IMR-90 (cell line): ENCODE measurements around the gene GUCY1A2. TPM values are rescaled to one million over a fixed set of nuclear protein-coding genes. Genes with fewer than 3 reads are reported as not detected.

Experiments used
- ATAC-seq: fragments of 200-7000 bp; cut with Tn5 transposase; 2 replicates; pipeline ENCODE4 v1.9.1; 2020; ENCODE audit warnings: low read depth, mild to moderate bottlenecking, moderate library complexity
- BruUV-seq: library from RNA; stranded (reverse); fragments of 400-500 nt; replicated peaks from 2 replicates; lab custom pipeline; 2021; lab: Mats Ljungman, UMichigan
- CTCF ChIA-PET: fragments of 300-600 bp; formaldehyde crosslinking; extraction: SDS; loops from one replicate; lab custom pipeline; 2021; ENCODE audit warnings: antibody characterized with exemption; lab: Yijun Ruan, JAX
- POLR2A ChIA-PET: fragments of 300-600 bp; sonication (Branson Sonifier 250); formaldehyde crosslinking; loops from one replicate; lab custom pipeline; 2022; ENCODE audit warnings: antibody characterized with exemption; ENCODE audit not compliant: unreplicated experiment; lab: Charles Lee
- DNase-seq: peaks from one replicate; pipeline ENCODE4 v3.0.0; 2013
- H2AFZ ChIP-seq: replicated peaks from 2 replicates; pipeline ENCODE3; 2013; ENCODE audit warnings: low read length, mild to moderate bottlenecking; ENCODE audit not compliant: poor library complexity
- H2AK5ac ChIP-seq: 2 replicates; pipeline ENCODE4 v1.6.1; 2013; ENCODE audit warnings: low read depth, low read length, inconsistent platforms
- H2AK9ac ChIP-seq: replicated peaks from 2 replicates; pipeline ENCODE3; 2013; ENCODE audit warnings: mild to moderate bottlenecking, low read depth, low read length, moderate library complexity; ENCODE audit not compliant: poor library complexity
- H2BK120ac ChIP-seq: 2 replicates; pipeline ENCODE4 v1.6.1; 2013; ENCODE audit warnings: low read depth, low read length, inconsistent platforms
- H2BK15ac ChIP-seq: 3 replicates; pipeline ENCODE4 v1.6.1; 2013; ENCODE audit warnings: low read depth, low read length, inconsistent platforms
- H2BK20ac ChIP-seq: 2 replicates; pipeline ENCODE4 v1.6.1; 2013; ENCODE audit warnings: low read depth, mild to moderate bottlenecking, inconsistent platforms, low read length, moderate library complexity
- H2BK5ac ChIP-seq: 2 replicates; pipeline ENCODE4 v1.6.1; 2013; ENCODE audit warnings: mild to moderate bottlenecking, low read depth, low read length, inconsistent platforms; ENCODE audit not compliant: poor library complexity, severe bottlenecking
- H3K14ac ChIP-seq: replicated peaks from 2 replicates; pipeline ENCODE4 v1.6.1; 2013; ENCODE audit warnings: low read depth, low read length, inconsistent platforms
- H3K18ac ChIP-seq: 2 replicates; pipeline ENCODE4 v1.6.1; 2013; ENCODE audit warnings: low read depth, low read length, control low read depth
- H3K23ac ChIP-seq: 2 replicates; pipeline ENCODE4 v1.6.1; 2013; ENCODE audit warnings: low read depth, low read length, inconsistent platforms
- H3K27ac ChIP-seq: 2 replicates; pipeline ENCODE4 v1.5.1; 2013; ENCODE audit warnings: mild to moderate bottlenecking, control low read depth, low read length; ENCODE audit not compliant: insufficient read depth
- H3K27me3 ChIP-seq: 2 replicates; pipeline ENCODE4 v1.6.1; 2013; ENCODE audit warnings: low read length; ENCODE audit not compliant: control insufficient read depth, insufficient read depth
- H3K36me3 ChIP-seq: 2 replicates; pipeline ENCODE4 v1.6.1; 2013; ENCODE audit warnings: low read length, mixed read lengths; ENCODE audit not compliant: control insufficient read depth, insufficient read depth
- H3K4ac ChIP-seq: 2 replicates; pipeline ENCODE4 v1.6.1; 2013; ENCODE audit warnings: low read depth, low read length, inconsistent platforms
- H3K4me1 ChIP-seq: 2 replicates; pipeline ENCODE4 v1.6.1; 2013; ENCODE audit warnings: low read length, mixed read lengths; ENCODE audit not compliant: control insufficient read depth, insufficient read depth
- H3K4me2 ChIP-seq: 2 replicates; pipeline ENCODE4 v1.6.1; 2013; ENCODE audit warnings: low read depth, mild to moderate bottlenecking, control low read depth, low read length, moderate library complexity
- H3K4me3 ChIP-seq: 2 replicates; pipeline ENCODE4 v1.5.1; 2013; ENCODE audit warnings: low read depth, mild to moderate bottlenecking, control low read depth, low read length, moderate library complexity; ENCODE audit not compliant: insufficient read depth
- H3K56ac ChIP-seq: 2 replicates; pipeline ENCODE4 v1.6.1; 2013; ENCODE audit warnings: low read length, inconsistent platforms; ENCODE audit not compliant: insufficient read depth; ENCODE audit errors: extremely low read depth
- H3K79me1 ChIP-seq, 2 experiments: 2 replicates each; pipeline ENCODE4 v1.6.1; 2013; ENCODE audit warnings: low read length in 2 of 2, inconsistent platforms in 1 of 2, low read depth in 1 of 2
- H3K9ac ChIP-seq: 2 replicates; pipeline ENCODE4 v1.6.1; 2013; ENCODE audit warnings: low read depth, low read length, control low read depth
- H3K9me1 ChIP-seq: 2 replicates; pipeline ENCODE4 v1.6.1; 2013; ENCODE audit warnings: low read length, inconsistent platforms; ENCODE audit not compliant: insufficient read depth
- H3K9me3 ChIP-seq: 2 replicates; pipeline ENCODE4 v1.6.1; 2013; ENCODE audit warnings: low read length; ENCODE audit not compliant: control insufficient read depth, insufficient read depth
- H4K20me1 ChIP-seq: 2 replicates; pipeline ENCODE4 v1.6.1; 2013; ENCODE audit warnings: low read length, inconsistent platforms; ENCODE audit not compliant: insufficient read depth
- H4K5ac ChIP-seq: 2 replicates; pipeline ENCODE4 v1.6.1; 2013; ENCODE audit warnings: mild to moderate bottlenecking, low read depth, low read length, control low read depth
- H4K8ac ChIP-seq, 2 experiments: 2 replicates each; pipeline ENCODE4 v1.6.1; 2013; ENCODE audit warnings: low read depth in 2 of 2, low read length in 2 of 2, control low read depth in 1 of 2, inconsistent platforms in 1 of 2
- H4K91ac ChIP-seq: 2 replicates; pipeline ENCODE4 v1.6.1; 2013; ENCODE audit warnings: low read depth, low read length, inconsistent platforms; ENCODE audit not compliant: insufficient read depth
- BHLHE40 ChIP-seq: fragments of 150-350 bp; IDR thresholded peaks from 2 replicates; pipeline ENCODE4 v1.6.1; 2016; ENCODE audit warnings: mild to moderate bottlenecking, low read depth, low read length
- CEBPB ChIP-seq: IDR thresholded peaks from 2 replicates; pipeline ENCODE4 v1.6.1; 2012; ENCODE audit warnings: low read depth, low read length, improper control_type of control experiment
- CHD1 ChIP-seq: IDR thresholded peaks from 2 replicates; pipeline ENCODE4 v1.6.1; 2012; ENCODE audit warnings: low read depth, low read length, improper control_type of control experiment
- FOS ChIP-seq: fragments of 150-350 bp; IDR thresholded peaks from 2 replicates; pipeline ENCODE4 v1.6.1; 2016; ENCODE audit warnings: low read depth, low read length
- MAFK ChIP-seq: IDR thresholded peaks from 2 replicates; pipeline ENCODE4 v1.6.1; 2012; ENCODE audit warnings: low read depth, low read length, improper control_type of control experiment
- MAZ ChIP-seq: IDR thresholded peaks from 2 replicates; pipeline ENCODE4 v1.6.1; 2012; ENCODE audit warnings: low read depth, mild to moderate bottlenecking, low read length, improper control_type of control experiment, moderate library complexity, borderline replicate concordance
- MXI1 ChIP-seq: IDR thresholded peaks from 2 replicates; pipeline ENCODE4 v1.6.1; 2012; ENCODE audit warnings: low read depth, mild to moderate bottlenecking, low read length, moderate library complexity, borderline replicate concordance
- NFE2L2 ChIP-seq: fragments of 150-350 bp; IDR thresholded peaks from 2 replicates; pipeline ENCODE4 v1.6.1; 2016; ENCODE audit warnings: low read depth, mild to moderate bottlenecking, low read length
- POLR2A ChIP-seq: IDR thresholded peaks from 2 replicates; pipeline ENCODE4 v1.6.1; 2012; ENCODE audit warnings: mild to moderate bottlenecking, low read depth, low read length
- RAD21 ChIP-seq: IDR thresholded peaks from 2 replicates; pipeline ENCODE4 v1.6.1; 2012; ENCODE audit warnings: low read length, improper control_type of control experiment
- RCOR1 ChIP-seq: IDR thresholded peaks from 2 replicates; pipeline ENCODE4 v1.6.1; 2012; ENCODE audit warnings: mild to moderate bottlenecking, low read length, improper control_type of control experiment; ENCODE audit not compliant: insufficient replicate concordance
- RFX5 ChIP-seq: IDR thresholded peaks from 2 replicates; pipeline ENCODE4 v1.8.0; 2012; ENCODE audit warnings: low read depth, mild to moderate bottlenecking, low read length, moderate library complexity
- SMC3 ChIP-seq: fragments of 150-350 bp; IDR thresholded peaks from 2 replicates; pipeline ENCODE4 v1.6.1; 2016; ENCODE audit warnings: low read depth, mild to moderate bottlenecking, antibody characterized with exemption, low read length, moderate library complexity
- dilution Hi-C: fragments of 300-500 bp; cut with HindIII; formaldehyde crosslinking; loops from one replicate; pipeline ENCODE4 v1.14.3; 2018; ENCODE audit warnings: low sequenced_read_pairs; ENCODE audit not compliant: unreplicated experiment
- in situ Hi-C: fragments of 300-500 bp; cut with MboI; formaldehyde crosslinking; loops from 3 replicates; pipeline ENCODE4 v1.14.3; 2019; ENCODE audit warnings: low sequenced_read_pairs, inconsistent platforms, mixed read lengths
- intact Hi-C: fragments of 100-400 bp; cut with micrococcal nuclease; formaldehyde crosslinking; loops from 2 replicates; pipeline ENCODE4 v1.10.0; 2022
- polyA plus RNA-seq, 3 experiments: library from polyadenylated mRNA; depleted of rRNA; stranded (reverse); fragments of >200 nt; gene quantifications; 2 replicates each; pipeline ENCODE4 v1.2.3, GENCODE V29; 2012; ENCODE audit warnings: low replicate concordance in 1 of 3
- total RNA-seq: library from RNA; depleted of rRNA; stranded (reverse); fragments of >200 nt; gene quantifications from 2 replicates; pipeline ENCODE4 v1.2.3, GENCODE V29; 2012
- TF ChIP-seq, protein P1 (sequence below): fragments of 150-350 bp; IDR thresholded peaks from 2 replicates; pipeline ENCODE4 v1.6.1; 2017; ENCODE audit warnings: mild to moderate bottlenecking, antibody characterized with exemption, low read length, low read depth
- TF ChIP-seq, protein P2 (sequence below): conservative IDR thresholded peaks from 2 replicates; pipeline ENCODE4 v1.5.1; 2012; ENCODE audit warnings: mild to moderate bottlenecking, low read depth, low read length, improper control_type of control experiment
- TF ChIP-seq, protein P3 (sequence below): fragments of 150-350 bp; IDR thresholded peaks from 2 replicates; pipeline ENCODE4 v1.6.1; 2016; ENCODE audit warnings: low read depth, mild to moderate bottlenecking, low read length, moderate library complexity, borderline replicate concordance

The GUCY1A2 gene
- total and polyA plus RNA-seq, 2 of the 4 experiments (the other 2 are of a cell fraction), result under 0.01 to 0.03 TPM

DNA sequence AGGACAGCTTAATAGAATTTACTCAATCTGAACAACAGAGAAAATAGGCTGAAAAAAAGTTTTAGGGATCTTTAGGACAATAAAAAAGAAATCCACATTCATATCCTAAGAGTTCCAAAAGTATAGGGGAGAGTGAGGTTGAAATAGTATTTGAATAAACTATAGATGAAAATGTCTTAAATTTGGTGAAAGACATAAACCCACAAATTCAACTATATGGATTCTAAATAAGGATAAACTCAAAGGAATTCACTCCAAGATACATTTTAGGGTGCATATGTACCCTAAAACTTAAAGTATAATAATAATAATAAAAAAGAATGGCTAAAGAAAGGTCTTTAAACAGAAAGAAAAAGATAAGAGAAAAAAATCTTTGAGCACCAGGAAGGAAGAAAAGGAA, 203.1 kb downstream of the GUCY1A2 start:
- dilution Hi-C loops (no loop called here), in situ Hi-C loops (no loop called here), intact Hi-C loops (no loop called here)
- Histone ChIP-seq H4K91ac (no peak overlapping the region), H3K4me3 (no peak overlapping the region), H3K9me3 (no peaks in the 10 kb centered on the region), H4K5ac (no peak overlapping the region), H3K18ac (no peak overlapping the region), H2BK15ac (no peak overlapping the region), H2AK5ac (no peak overlapping the region), H3K79me1 (no peaks in the 10 kb centered on the region), H3K36me3 (no peaks in the 10 kb centered on the region), H3K4ac (no peak overlapping the region), H3K9ac (no peak overlapping the region), H2AFZ (no peak overlapping the region), H3K14ac (no peak overlapping the region), H2BK5ac (no peak overlapping the region), H3K56ac (no peak overlapping the region), H2BK20ac (no peak overlapping the region), H4K20me1 (no peaks in the 10 kb centered on the region), H3K4me2 (no peak overlapping the region), H3K23ac (no peak overlapping the region), H3K9me1 (no peaks in the 10 kb centered on the region), H3K4me1 (no peaks in the 10 kb centered on the region), H3K27me3 (no peaks in the 10 kb centered on the region), H4K8ac (no peak overlapping the region), H2AK9ac (no peak overlapping the region), H3K27ac (no peak overlapping the region), H2BK120ac (no peak overlapping the region)
- ChIA-PET CTCF (no interaction called here), POLR2A (no interaction called here)
- DNase-seq, result no peak
- no peak for ATAC-seq
- no peak for TF ChIP-seq RAD21
- no peak for TF ChIP-seq MAFK
- TF ChIP-seq, protein P1, sequence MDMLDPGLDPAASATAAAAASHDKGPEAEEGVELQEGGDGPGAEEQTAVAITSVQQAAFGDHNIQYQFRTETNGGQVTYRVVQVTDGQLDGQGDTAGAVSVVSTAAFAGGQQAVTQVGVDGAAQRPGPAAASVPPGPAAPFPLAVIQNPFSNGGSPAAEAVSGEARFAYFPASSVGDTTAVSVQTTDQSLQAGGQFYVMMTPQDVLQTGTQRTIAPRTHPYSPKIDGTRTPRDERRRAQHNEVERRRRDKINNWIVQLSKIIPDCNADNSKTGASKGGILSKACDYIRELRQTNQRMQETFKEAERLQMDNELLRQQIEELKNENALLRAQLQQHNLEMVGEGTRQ, result no peak
- TF ChIP-seq, protein P2, sequence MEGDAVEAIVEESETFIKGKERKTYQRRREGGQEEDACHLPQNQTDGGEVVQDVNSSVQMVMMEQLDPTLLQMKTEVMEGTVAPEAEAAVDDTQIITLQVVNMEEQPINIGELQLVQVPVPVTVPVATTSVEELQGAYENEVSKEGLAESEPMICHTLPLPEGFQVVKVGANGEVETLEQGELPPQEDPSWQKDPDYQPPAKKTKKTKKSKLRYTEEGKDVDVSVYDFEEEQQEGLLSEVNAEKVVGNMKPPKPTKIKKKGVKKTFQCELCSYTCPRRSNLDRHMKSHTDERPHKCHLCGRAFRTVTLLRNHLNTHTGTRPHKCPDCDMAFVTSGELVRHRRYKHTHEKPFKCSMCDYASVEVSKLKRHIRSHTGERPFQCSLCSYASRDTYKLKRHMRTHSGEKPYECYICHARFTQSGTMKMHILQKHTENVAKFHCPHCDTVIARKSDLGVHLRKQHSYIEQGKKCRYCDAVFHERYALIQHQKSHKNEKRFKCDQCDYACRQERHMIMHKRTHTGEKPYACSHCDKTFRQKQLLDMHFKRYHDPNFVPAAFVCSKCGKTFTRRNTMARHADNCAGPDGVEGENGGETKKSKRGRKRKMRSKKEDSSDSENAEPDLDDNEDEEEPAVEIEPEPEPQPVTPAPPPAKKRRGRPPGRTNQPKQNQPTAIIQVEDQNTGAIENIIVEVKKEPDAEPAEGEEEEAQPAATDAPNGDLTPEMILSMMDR, result no peak
- no peak for TF ChIP-seq BHLHE40
- TF ChIP-seq MAZ, result no peak
- TF ChIP-seq RCOR1, result no peak
- no peak for TF ChIP-seq POLR2A
- TF ChIP-seq, protein P3, sequence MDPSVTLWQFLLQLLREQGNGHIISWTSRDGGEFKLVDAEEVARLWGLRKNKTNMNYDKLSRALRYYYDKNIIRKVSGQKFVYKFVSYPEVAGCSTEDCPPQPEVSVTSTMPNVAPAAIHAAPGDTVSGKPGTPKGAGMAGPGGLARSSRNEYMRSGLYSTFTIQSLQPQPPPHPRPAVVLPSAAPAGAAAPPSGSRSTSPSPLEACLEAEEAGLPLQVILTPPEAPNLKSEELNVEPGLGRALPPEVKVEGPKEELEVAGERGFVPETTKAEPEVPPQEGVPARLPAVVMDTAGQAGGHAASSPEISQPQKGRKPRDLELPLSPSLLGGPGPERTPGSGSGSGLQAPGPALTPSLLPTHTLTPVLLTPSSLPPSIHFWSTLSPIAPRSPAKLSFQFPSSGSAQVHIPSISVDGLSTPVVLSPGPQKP, result no peak
- no peak for TF ChIP-seq CHD1
- no peak for TF ChIP-seq RFX5
- TF ChIP-seq CEBPB, result no peak
- TF ChIP-seq MXI1, result no peak
- no peak for TF ChIP-seq NFE2L2
- TF ChIP-seq FOS, result no peak
- TF ChIP-seq SMC3, result no peak
- BruUV-seq, result no TSS peak
